ENCODE measurements around the gene DBR1. TPM values are rescaled to one million over a fixed set of nuclear protein-coding genes. Genes with fewer than 3 reads are reported as not detected.

DBR1 gene
- total and polyA plus RNA-seq, 9 of the 15 experiments (the other 6 are each of a cell fraction or from before 2014, with no cell fraction given) = 2.7 to 14.1 (median 10.9) TPM

GRCh38 chr3:138125548-138126221 lies 49.0 kb downstream of the DBR1 start:
- Histone ChIP-seq H3K4me1 (replicated peaks in 1 of 2; ENCODE audit: control insufficient read depth in 2 of 2, insufficient read depth in 2 of 2, low read length in 2 of 2) (no peaks in the 10 kb centered on the region; a peak in 1 of 5 replicates), H4K20me1 (replicated peaks; ENCODE audit: control insufficient read depth, insufficient read depth, low read length) (no peaks in the 10 kb centered on the region), H3K4me3 (no peak overlapping the region), H3K9me3 (replicated peaks; ENCODE audit: control insufficient read depth, insufficient read depth, low read depth, low read length) (no peaks in the 10 kb centered on the region), H3K9ac (ENCODE audit: insufficient read depth in 1 of 2, low read depth in 2 of 2, low read length in 2 of 2) (no peak overlapping the region), H3K36me3 (ENCODE audit: control insufficient read depth, insufficient read depth, low read length) (no peaks in the 10 kb centered on the region), H3K27ac (ENCODE audit: extremely low read depth, low read depth, low read length) (no peak overlapping the region), H3K79me2 (ENCODE audit: control insufficient read depth, insufficient read depth, low read length) (no peaks in the 10 kb centered on the region), H3K4me2 (ENCODE audit: insufficient read depth, low read length) (no peak overlapping the region), H3K9me1 (ENCODE audit: control insufficient read depth, insufficient read depth, low read length) (no peaks in the 10 kb centered on the region), H3K27me3 (ENCODE audit: control insufficient read depth in 2 of 2, insufficient read depth in 2 of 2, low read length in 2 of 2) (no peaks in the 10 kb centered on the region), H2AFZ (ENCODE audit: low read depth, low read length) (no peak overlapping the region)
- intact Hi-C loops (cut with micrococcal nuclease) (no loop called here), in situ Hi-C loops (cut with MboI) (no loop called here)
- no TSS peak for BruUV-seq (replicated peaks)
- FAIRE-seq (no peak), DNase-seq (ENCODE audit: extremely low read depth in 1 of 4, low spot score in 3 of 4) (no peak), ATAC-seq (no peak)
- WGBS (ENCODE audit: insufficient coverage, low coverage, missing lambda C conversion rate) = 2% methylated on average over 5 of the region's 5 CpGs
- TF ChIP-seq ZNF589 (CRISPR knock-in tag; IDR thresholded peaks at IDR 0.05; ENCODE audit: low read depth) = no peak
- no peak for TF ChIP-seq TBL1XR1 (IDR thresholded peaks at IDR 0.05; ENCODE audit: low read length in 2 of 2)
- no peak for TF ChIP-seq NFE2 (IDR thresholded peaks at IDR 0.05; ENCODE audit: low read depth)
- no peak for TF ChIP-seq ZNF23 (CRISPR knock-in tag; IDR thresholded peaks at IDR 0.05)
- TF ChIP-seq RHOXF2B (CRISPR knock-in tag; conservative IDR thresholded peaks at IDR 0.05) = no peak
- no peak for TF ChIP-seq HDGF (IDR thresholded peaks at IDR 0.05)
- no peak for TF ChIP-seq ILF3 (IDR thresholded peaks at IDR 0.05; ENCODE audit: borderline replicate concordance)
- no peak for TF ChIP-seq ZNF41 (CRISPR knock-in tag; conservative IDR thresholded peaks at IDR 0.05)
- TF ChIP-seq PHF8 (IDR thresholded peaks at IDR 0.05; ENCODE audit: borderline replicate concordance, low read length) = no peak
- no peak for TF ChIP-seq ZNF274 (IDR thresholded peaks at IDR 0.05; ENCODE audit: borderline replicate concordance, low read depth, low read length)
- no peak for TF ChIP-seq CEBPB (tag; IDR thresholded peaks at IDR 0.05)
- TF ChIP-seq ZNF79 (CRISPR knock-in tag; IDR thresholded peaks at IDR 0.05; ENCODE audit: low read depth) = no peak
- TF ChIP-seq ZNF24 (IDR thresholded peaks at IDR 0.05) = no peak
- no peak for TF ChIP-seq ETV1 (tag; conservative IDR thresholded peaks at IDR 0.05; ENCODE audit: low read depth)
- TF ChIP-seq, protein P1, sequence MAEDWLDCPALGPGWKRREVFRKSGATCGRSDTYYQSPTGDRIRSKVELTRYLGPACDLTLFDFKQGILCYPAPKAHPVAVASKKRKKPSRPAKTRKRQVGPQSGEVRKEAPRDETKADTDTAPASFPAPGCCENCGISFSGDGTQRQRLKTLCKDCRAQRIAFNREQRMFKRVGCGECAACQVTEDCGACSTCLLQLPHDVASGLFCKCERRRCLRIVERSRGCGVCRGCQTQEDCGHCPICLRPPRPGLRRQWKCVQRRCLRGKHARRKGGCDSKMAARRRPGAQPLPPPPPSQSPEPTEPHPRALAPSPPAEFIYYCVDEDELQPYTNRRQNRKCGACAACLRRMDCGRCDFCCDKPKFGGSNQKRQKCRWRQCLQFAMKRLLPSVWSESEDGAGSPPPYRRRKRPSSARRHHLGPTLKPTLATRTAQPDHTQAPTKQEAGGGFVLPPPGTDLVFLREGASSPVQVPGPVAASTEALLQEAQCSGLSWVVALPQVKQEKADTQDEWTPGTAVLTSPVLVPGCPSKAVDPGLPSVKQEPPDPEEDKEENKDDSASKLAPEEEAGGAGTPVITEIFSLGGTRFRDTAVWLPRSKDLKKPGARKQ (CRISPR knock-in tag; IDR thresholded peaks at IDR 0.05) = no peak
- TF ChIP-seq HNRNPLL (IDR thresholded peaks at IDR 0.05; ENCODE audit: low read depth, low read length, poor library complexity, severe bottlenecking) = no peak
- TF ChIP-seq ETS2 (tag; IDR thresholded peaks at IDR 0.05; ENCODE audit: borderline replicate concordance, poor library complexity, severe bottlenecking) = no peak
- no peak for TF ChIP-seq WHSC1 (IDR thresholded peaks at IDR 0.05; ENCODE audit: low read length)
- TF ChIP-seq, protein P2, sequence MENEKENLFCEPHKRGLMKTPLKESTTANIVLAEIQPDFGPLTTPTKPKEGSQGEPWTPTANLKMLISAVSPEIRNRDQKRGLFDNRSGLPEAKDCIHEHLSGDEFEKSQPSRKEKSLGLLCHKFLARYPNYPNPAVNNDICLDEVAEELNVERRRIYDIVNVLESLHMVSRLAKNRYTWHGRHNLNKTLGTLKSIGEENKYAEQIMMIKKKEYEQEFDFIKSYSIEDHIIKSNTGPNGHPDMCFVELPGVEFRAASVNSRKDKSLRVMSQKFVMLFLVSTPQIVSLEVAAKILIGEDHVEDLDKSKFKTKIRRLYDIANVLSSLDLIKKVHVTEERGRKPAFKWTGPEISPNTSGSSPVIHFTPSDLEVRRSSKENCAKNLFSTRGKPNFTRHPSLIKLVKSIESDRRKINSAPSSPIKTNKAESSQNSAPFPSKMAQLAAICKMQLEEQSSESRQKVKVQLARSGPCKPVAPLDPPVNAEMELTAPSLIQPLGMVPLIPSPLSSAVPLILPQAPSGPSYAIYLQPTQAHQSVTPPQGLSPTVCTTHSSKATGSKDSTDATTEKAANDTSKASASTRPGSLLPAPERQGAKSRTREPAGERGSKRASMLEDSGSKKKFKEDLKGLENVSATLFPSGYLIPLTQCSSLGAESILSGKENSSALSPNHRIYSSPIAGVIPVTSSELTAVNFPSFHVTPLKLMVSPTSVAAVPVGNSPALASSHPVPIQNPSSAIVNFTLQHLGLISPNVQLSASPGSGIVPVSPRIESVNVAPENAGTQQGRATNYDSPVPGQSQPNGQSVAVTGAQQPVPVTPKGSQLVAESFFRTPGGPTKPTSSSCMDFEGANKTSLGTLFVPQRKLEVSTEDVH (IDR thresholded peaks at IDR 0.05; ENCODE audit: low read depth, partially characterized antibody) = no peak
- ChIA-PET CTCF (ENCODE audit: low intra/inter-chr PET ratio) (no interaction called here), POLR2A (interaction anchor here (0.6 to 0.9 kb wide), 2 partner anchors 811 to 841 kb away, joined by 3 read pairs; no protein-coding TSS in a partner anchor)

Measured in K562 (cell line).